ENCODE results near the gene C1QB. TPM values are rescaled to one million over a fixed set of nuclear protein-coding genes. Genes with fewer than 3 reads are reported as not detected.

Gene C1QB
- polyA plus RNA-seq, 1 of the 3 experiments (the other 2 are of a cell fraction): not detected

DNA sequence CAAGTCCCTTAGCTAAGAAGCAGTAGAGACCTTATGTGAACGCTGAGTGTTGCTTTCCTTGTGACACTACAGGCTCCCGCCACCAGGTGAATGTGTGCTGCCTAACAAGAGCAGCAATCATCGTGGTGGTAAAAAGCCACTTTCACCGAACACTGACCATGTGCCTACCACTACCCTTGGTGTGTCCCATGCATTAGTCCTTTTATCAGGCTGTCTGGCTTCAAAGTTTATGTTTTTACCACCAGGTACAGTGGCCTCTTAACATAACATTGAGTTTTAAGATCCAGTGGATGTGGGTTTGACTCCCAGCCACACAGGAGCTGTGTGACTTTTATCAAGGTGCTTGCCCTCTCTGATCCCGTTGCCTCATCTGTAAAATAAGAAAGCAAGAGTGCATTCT lies 1.7 kb downstream of the C1QB start:
- H3K4me1 ChIP-seq (ENCODE audit: control insufficient read depth in 1 of 2, insufficient read depth in 2 of 2, low read depth in 1 of 2, low read length in 1 of 2): peaks cover 0 to 10% of the 10 kb centered on the region in 2 experiments; a peak in 1 of 4 replicates
- H3K27ac ChIP-seq (ENCODE audit: low read depth in 2 of 2, low read length in 1 of 2): no peak overlapping the region
- no peak overlapping the region for H2AFZ ChIP-seq (ENCODE audit: low read depth)
- WGBS (ENCODE audit: low lambda C conversion rate): 60% methylated on average over 5 of the region's 5 CpGs
- no peaks in the 10 kb centered on the region for H3F3A ChIP-seq (replicated peaks; ENCODE audit: insufficient read depth)
- H3K4me2 ChIP-seq: no peak overlapping the region
- ChIA-PET POLR2A (no interaction called here), CTCF (interaction anchor here (0.7 to 4.1 kb wide), 8 partner anchors 11 to 234 kb away, joined by 3 to 19 read pairs (median 4); no protein-coding TSS in a partner anchor)
- no peaks in the 10 kb centered on the region for H3K9me3 ChIP-seq
- H3K36me3 ChIP-seq (replicated peaks in 1 of 2; ENCODE audit: control insufficient read depth in 1 of 2, insufficient read depth in 2 of 2, low read length in 1 of 2): no peaks in the 10 kb centered on the region
- H3K27me3 ChIP-seq (ENCODE audit: insufficient read depth): peaks cover 21% of the 10 kb centered on the region
- TF ChIP-seq, protein P1, sequence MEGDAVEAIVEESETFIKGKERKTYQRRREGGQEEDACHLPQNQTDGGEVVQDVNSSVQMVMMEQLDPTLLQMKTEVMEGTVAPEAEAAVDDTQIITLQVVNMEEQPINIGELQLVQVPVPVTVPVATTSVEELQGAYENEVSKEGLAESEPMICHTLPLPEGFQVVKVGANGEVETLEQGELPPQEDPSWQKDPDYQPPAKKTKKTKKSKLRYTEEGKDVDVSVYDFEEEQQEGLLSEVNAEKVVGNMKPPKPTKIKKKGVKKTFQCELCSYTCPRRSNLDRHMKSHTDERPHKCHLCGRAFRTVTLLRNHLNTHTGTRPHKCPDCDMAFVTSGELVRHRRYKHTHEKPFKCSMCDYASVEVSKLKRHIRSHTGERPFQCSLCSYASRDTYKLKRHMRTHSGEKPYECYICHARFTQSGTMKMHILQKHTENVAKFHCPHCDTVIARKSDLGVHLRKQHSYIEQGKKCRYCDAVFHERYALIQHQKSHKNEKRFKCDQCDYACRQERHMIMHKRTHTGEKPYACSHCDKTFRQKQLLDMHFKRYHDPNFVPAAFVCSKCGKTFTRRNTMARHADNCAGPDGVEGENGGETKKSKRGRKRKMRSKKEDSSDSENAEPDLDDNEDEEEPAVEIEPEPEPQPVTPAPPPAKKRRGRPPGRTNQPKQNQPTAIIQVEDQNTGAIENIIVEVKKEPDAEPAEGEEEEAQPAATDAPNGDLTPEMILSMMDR (IDR thresholded peaks at IDR 0.05): no peak; the same call in 1 of the 2 replicates
- TF ChIP-seq TEAD4 (IDR thresholded peaks at IDR 0.05; ENCODE audit: borderline replicate concordance, insufficient read depth) (no peak), RAD21 (IDR thresholded peaks at IDR 0.05; ENCODE audit: low read length) (no peak), RXRA (IDR thresholded peaks at IDR 0.05; ENCODE audit: borderline replicate concordance, low read depth) (no peak), EP300 (IDR thresholded peaks at IDR 0.05; ENCODE audit: borderline replicate concordance in 1 of 2, low read depth in 1 of 2, low read length in 1 of 2) (no peak), FOSL2 (IDR thresholded peaks at IDR 0.05; ENCODE audit: borderline replicate concordance, low read depth) (no peak)
- TF ChIP-seq, protein P2, sequence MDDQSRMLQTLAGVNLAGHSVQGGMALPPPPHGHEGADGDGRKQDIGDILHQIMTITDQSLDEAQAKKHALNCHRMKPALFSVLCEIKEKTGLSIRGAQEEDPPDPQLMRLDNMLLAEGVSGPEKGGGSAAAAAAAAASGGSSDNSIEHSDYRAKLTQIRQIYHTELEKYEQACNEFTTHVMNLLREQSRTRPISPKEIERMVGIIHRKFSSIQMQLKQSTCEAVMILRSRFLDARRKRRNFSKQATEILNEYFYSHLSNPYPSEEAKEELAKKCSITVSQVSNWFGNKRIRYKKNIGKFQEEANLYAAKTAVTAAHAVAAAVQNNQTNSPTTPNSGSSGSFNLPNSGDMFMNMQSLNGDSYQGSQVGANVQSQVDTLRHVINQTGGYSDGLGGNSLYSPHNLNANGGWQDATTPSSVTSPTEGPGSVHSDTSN (IDR thresholded peaks at IDR 0.05): no peak
- TF ChIP-seq, protein P3, sequence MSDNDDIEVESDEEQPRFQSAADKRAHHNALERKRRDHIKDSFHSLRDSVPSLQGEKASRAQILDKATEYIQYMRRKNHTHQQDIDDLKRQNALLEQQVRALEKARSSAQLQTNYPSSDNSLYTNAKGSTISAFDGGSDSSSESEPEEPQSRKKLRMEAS (IDR thresholded peaks at IDR 0.05; ENCODE audit: low read depth): no peak
- TF ChIP-seq, protein P4, sequence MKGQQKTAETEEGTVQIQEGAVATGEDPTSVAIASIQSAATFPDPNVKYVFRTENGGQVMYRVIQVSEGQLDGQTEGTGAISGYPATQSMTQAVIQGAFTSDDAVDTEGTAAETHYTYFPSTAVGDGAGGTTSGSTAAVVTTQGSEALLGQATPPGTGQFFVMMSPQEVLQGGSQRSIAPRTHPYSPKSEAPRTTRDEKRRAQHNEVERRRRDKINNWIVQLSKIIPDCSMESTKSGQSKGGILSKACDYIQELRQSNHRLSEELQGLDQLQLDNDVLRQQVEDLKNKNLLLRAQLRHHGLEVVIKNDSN (IDR thresholded peaks at IDR 0.05; ENCODE audit: borderline replicate concordance, low read depth): no peak
- no peak for DNase-seq
- H4K20me1 ChIP-seq (ENCODE audit: insufficient read depth): no peaks in the 10 kb centered on the region
- no peak overlapping the region for H3K9ac ChIP-seq
- H3K9me2 ChIP-seq: no peaks in the 10 kb centered on the region
- H3K79me2 ChIP-seq (ENCODE audit: insufficient read depth): no peaks in the 10 kb centered on the region
- no peak overlapping the region for H3K4me3 ChIP-seq (ENCODE audit: low read depth in 2 of 2, low read length in 1 of 2)

DNA sequence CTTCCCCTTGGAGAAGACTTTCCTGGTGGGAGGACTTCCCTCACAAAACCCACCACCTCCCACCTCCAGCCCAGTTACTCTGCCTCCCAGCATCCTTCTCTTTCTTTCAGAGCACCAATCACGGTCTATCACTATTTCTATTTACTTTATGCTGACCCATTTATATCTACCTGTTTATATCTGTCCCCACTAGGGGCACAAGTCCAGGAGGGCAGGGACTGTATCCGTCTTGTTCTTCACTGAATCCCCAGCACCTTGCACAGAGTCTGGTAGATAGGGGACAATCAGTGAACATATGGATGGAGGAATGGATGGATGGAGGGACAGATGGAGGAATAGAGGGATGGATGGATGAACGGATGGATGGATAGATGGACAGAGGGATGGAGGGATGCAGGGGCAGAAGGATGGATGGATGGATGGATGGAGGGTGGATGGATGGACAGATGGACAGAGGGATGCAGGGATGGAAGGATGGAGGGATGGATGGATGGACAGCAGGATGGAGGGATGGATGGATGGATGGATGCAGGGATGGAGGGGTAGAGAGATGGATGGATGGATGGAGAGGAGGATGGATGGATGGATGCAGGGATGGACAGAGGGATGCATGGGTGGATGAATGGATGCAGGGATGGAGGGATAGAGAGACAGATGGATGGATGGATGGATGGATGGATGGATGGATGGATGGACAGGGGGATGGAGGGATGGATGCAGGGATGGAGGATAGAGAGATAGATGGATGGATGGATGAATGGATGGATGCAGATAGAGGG lies 5.5 kb downstream of the C1QB start:
- Histone ChIP-seq H3K4me1 (ENCODE audit: control insufficient read depth in 1 of 2, insufficient read depth in 2 of 2, low read depth in 1 of 2, low read length in 1 of 2) (no peaks in the 10 kb centered on the region), H3K9me2 (no peaks in the 10 kb centered on the region)
- CTCF ChIA-PET: no interaction called here

More for the DNA sequence above, 5.5 kb downstream of the C1QB start:
- no peak for DNase-seq
- no peak for TF ChIP-seq RAD21 (IDR thresholded peaks at IDR 0.05; ENCODE audit: low read length)
- TF ChIP-seq, protein P1 (IDR thresholded peaks at IDR 0.05): peak; percentile 23; the same call in 1 of the 2 replicates
- TF ChIP-seq, protein P5, sequence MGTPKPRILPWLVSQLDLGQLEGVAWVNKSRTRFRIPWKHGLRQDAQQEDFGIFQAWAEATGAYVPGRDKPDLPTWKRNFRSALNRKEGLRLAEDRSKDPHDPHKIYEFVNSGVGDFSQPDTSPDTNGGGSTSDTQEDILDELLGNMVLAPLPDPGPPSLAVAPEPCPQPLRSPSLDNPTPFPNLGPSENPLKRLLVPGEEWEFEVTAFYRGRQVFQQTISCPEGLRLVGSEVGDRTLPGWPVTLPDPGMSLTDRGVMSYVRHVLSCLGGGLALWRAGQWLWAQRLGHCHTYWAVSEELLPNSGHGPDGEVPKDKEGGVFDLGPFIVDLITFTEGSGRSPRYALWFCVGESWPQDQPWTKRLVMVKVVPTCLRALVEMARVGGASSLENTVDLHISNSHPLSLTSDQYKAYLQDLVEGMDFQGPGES (IDR thresholded peaks at IDR 0.05; ENCODE audit: low read depth, low read length): no peak
- TF ChIP-seq, protein P3 (IDR thresholded peaks at IDR 0.05; ENCODE audit: low read depth): no peak
- H4K20me1 ChIP-seq (ENCODE audit: insufficient read depth): no peaks in the 10 kb centered on the region
- no peaks in the 10 kb centered on the region for H3F3A ChIP-seq (replicated peaks; ENCODE audit: insufficient read depth)
- no peak overlapping the region for H3K4me2 ChIP-seq
- POLR2A ChIA-PET: no interaction called here
- no peak overlapping the region for H3K9ac ChIP-seq
- no peaks in the 10 kb centered on the region for H3K9me3 ChIP-seq
- 79% methylated on average over 3 of the region's 3 CpGs for WGBS (ENCODE audit: low lambda C conversion rate)
- H3K4me3 ChIP-seq (ENCODE audit: low read depth in 2 of 2, low read length in 1 of 2): no peak overlapping the region
- no peaks in the 10 kb centered on the region for H3K36me3 ChIP-seq (replicated peaks in 1 of 2; ENCODE audit: control insufficient read depth in 1 of 2, insufficient read depth in 2 of 2, low read length in 1 of 2)
- H3K27me3 ChIP-seq (ENCODE audit: insufficient read depth): peaks cover 36% of the 10 kb centered on the region
- H3K27ac ChIP-seq (ENCODE audit: low read depth in 2 of 2, low read length in 1 of 2): no peak overlapping the region
- H2AFZ ChIP-seq (ENCODE audit: low read depth): no peak overlapping the region
- H3K79me2 ChIP-seq (ENCODE audit: insufficient read depth): no peaks in the 10 kb centered on the region

Data from SK-N-SH (cell line).